Head of caudate nucleus (tissue), 42 donors: ENCODE measurements around the gene PLEKHB1.
"Not testable (repeated sequence)": the region's sequence is repeated elsewhere in the genome, so short reads cannot be mapped to it uniquely, and the experiment has no call there.

Source experiments
- DNase-seq, 42 donors: peaks; one replicate each; pipeline versions ENCODE4 v3.0.0 to v3.0.0-alpha.2; 2020 to 2021; ENCODE audit warnings: mixed read lengths in 7 of 42
- intact Hi-C: fragments of 100-400 bp; cut with DNase I; formaldehyde crosslinking; loops from one replicate; pipeline ENCODE4 v1.15.0; 2022

PLEKHB1 gene

GRCh38 chr11:73662445-73663157 lies 16.2 kb downstream of the PLEKHB1 start:
- intact Hi-C loops, result no loop called here
- peak in 1 of 42 donors; percentile 17 for DNase-seq

- DNase-seq, result peak in 5 of 42 donors; percentile 23 to 72 (median 43)
- intact Hi-C loops, result no loop called here
Observed at GRCh38 chr11:73663604-73664495, 17.5 kb downstream of the PLEKHB1 start.

DNA sequence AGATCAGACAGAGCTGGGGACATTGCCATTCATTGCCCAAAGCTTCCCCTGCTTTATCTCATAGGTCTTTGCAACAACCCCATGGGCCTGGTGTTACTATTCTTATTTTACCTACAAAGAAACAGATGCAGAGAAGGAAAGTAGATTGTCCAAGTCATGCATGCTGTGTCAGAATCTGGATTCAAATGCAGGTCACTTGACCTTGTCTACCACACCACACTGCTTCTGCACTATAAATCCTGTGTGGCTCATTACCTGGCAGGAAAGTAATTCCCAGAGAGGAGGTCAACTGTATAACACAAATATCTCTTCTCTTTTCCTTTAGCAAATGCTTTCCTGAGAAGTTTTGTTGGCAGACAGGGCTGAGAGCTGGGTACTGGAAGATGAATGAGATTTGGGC lies 18.5 kb downstream of the PLEKHB1 start:
- DNase-seq, result no peak
- intact Hi-C loops, result no loop called here

DNA sequence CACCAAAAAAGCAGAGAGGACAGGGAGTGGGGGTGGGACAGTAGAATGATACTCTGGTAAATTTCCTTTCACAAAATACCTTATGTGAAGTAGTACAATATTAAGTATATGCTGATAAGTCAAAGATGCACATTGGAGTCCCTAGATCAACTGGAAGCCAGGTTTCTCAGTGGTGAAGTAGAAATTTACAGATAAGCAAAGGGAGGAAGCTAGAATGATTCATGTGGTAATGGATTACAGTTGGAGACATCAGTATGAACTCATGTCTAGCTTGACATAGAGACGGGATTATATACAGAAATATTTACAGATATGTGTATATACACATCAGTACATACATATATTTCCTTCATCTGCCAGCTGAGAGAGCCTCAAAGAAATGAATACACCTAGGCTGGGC lies 21.5 kb downstream of the PLEKHB1 start:
- intact Hi-C loops, result no loop called here
- DNase-seq, result no peak

DNA sequence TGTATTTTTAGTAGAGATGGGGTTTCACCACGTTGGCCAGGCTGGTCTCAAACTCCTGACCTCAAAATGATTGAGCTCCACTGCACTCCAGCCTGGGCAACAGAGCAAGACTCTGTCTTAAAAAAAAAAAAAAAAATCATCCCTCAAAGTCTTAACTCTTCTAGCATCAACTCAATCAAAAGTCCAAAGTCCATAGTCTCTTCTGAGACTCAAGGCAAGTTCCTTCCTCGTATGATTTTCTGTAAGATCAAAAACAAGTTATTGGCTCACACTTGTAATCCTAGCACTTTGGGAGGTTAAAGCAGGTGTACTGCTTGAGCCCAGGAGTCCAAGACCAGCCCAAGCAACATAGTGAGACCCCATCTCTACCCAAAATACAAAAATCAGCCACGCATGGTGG lies 24.4 kb downstream of the PLEKHB1 start:
- intact Hi-C loops, result no loop called here
- no peak for DNase-seq

DNA sequence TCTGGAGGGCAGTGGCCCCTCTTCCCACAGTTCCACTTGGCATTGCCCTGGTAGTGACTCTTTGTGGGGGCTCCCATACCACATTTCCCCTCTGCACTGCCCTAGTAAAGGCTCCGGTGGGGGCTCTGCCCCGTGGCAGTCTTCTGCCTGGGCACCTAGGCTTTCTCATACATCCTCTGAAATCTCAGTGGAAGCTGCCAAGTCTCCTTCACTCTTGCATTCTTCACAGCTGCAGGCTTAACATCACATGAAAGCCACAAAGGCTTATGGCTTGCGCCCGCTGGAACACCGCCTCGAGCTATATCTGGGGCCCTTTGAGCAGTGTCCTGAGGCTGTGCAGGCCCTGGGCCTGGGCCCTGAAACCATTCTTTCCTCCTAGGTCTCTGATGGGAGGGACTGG lies 25.3 kb downstream of the PLEKHB1 start:
- intact Hi-C loops, result no loop called here
- no peak for DNase-seq

- intact Hi-C loops, DNase-seq: not testable (repeated sequence)
Observed at GRCh38 chr11:73676552-73676951, 30.2 kb downstream of the PLEKHB1 start.

GRCh38 chr11:73680687-73681086 lies 34.3 kb downstream of the PLEKHB1 start:
- intact Hi-C loops, result no loop called here
- no peak for DNase-seq

GRCh38 chr11:73693899-73694525 lies 47.6 kb downstream of the PLEKHB1 start:
- DNase-seq, result no peak
- intact Hi-C loops, result no loop called here

GRCh38 chr11:73705053-73705452 lies 58.7 kb downstream of the PLEKHB1 start:
- intact Hi-C loops, result no loop called here
- peak in 1 of 42 donors; percentile 36 for DNase-seq

- intact Hi-C loops, result no loop called here
- DNase-seq, result no peak
Observed at GRCh38 chr11:73710964-73711363, 64.6 kb downstream of the PLEKHB1 start.
